Measurements from ENCODE around the gene STRN4. TPM values are rescaled to one million over a fixed set of nuclear protein-coding genes. Genes with fewer than 3 reads are reported as not detected.
A peak's percentile ranks its signal among the peaks of the same experiment; 100 is the strongest.

STRN4 gene
- polyA plus RNA-seq, 12 donors, result 40.0 to 75.7 (median 44.8) TPM; not detected in 1

DNA sequence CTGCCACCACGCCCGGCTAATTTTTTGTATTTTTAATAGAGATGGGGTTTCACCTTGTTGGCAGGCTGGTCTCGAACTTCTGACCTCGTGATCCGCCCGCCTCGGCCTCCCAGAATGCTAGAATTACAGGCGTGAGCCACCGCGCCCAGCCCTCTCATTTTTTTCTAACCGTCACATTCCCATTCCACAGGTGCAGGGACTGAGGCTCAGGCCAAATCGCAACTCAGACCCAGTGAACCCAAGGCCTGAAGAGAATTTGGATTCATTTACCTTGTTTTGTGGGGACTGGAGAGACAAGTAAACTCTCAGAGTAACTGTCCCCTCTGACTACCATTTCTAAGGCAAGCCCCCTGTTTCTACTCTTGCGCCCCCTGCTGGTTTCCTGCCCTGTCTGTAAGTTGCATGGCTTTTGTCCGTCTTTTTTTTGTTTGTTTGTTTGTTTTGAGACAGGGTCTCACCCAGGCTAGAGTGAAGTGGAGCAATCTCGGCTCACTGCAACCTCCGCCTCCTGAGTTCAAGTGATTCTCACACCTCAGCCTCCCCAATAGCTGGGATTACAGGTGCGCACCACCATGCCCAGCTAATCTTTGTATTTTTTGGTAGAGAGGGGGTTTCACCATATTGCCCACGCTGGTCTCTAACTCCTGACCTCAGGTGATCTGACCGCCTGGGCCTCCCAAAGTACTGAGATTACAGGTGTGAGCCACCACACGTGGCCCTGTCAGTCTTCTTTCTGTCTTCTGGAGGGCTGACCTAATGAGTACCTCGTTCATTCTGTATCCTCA is 2.3 kb upstream of the STRN4 start:
- DNase-seq, result no peak

DNA sequence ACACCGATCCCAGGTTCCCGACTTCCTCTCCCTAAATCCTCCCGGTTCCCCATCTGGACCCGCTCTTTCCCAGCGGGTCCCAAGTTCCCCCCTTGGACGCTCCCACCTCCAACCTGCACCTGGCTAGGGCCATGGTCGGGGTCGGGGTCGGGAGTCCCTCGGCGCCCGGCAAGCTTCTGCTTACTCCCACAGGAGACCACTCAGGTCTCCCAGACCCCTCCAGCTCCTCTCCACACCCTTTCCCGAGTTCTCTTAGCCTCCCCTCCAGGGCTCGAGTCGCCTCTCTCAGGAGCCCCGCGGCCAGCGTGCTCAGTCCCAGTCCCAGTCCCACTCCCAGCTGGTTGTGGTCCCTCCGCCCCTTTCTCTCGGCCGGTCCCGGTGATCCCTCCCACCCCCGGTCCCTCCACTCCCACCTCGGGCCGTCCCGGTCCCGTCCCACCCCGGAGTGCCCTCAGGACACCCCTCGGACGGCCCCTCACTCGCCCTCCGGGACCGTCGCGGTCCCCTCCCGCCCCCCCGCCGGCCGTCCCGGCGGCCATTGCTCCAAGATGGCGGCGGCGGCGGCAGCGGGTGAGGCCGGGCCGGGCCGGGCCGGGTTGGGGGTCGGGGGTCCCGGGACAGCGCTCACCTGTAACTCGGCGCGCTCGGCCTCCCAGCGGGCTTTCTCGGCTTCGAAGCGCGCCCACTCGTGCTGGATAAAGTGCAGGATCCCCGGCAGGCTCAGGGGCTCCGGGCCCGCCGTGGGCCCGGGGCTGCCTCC is 549 bp downstream of the STRN4 start, which contains the start of gene FKRP:
TSS of gene FKRP (plus strand) at position 537 of the 760 bp plus-strand sequence. CDS start 9,394 bp downstream, outside the sequence.
- DNase-seq, result no peak

DNA sequence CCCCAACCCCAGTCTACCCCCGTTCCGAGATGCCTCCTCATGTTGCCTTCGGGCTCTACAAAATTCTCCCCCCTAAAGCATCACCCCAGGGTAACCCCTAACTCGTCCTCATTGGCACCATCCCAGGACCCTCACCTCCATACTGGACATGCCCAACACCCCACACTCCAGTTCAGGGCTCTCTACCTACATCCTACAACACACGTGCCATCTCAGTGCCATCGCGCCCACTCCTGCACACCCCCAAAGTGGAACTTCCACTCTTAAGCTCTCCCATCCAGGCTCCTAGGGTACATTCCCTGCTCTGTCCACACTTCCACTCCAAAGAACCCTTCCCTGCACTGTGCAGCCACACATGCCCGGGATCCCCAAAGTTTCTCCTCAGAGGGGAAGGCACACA is 1.2 kb downstream of the STRN4 start:
- no peak for DNase-seq

DNA sequence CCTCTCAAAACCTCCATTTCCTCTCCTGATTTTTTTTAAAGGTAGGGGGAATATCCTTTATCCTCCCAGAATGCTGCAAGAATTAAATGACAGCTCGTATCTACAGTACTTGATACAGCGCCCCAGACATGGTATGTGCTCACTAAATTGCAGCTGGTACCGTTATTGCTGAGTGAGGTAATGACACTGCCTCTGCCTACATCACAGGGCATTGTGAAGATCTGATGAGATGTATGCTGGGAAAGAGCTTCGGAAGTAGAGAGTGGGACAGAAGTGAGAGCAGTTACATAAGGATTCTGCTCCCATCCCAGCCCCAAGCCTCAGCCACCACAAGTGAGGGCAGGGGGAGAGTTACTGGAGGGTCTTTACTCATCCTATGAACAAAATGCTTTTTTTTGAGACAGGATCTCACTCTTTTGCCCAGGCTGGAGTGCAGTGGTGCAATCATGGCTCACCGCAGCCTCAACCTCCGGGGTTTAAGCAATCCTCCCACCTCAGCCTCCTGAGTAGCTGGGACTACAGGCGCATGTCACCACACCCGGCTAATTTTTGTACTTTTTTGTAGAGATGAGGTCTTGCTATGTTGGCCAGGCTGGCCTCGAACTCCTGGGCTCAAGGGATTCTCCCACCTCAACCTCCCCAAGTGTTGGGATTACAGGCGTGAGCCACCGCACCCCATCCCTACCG is 2.1 kb downstream of the STRN4 start:
- DNase-seq, result no peak

DNA sequence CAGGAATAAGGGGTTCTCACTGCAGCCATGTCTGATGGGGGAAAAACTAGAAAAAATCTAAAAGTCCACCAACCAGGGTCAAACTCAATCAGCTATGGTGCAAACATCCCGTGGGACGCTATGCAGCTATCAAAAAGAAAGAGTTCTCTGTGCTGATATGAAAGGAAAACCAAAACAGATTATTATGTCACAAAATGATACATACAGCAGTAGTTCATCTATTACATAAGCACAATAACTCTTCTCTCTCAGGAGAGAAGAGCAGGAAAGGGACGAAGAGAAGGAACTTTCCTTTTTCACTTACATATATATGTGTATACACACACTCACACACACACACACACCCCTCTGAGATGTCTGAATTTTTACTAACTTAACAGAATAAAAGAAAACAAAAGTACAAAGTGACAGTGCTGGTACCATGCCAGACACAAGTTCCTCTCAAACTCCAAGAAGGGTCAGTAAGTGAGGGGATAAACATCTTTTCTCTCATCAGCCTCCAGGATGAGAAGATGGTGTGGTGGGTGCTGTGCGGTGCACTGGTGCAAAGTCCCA is 3.2 kb downstream of the STRN4 start:
- DNase-seq, result no peak

DNA sequence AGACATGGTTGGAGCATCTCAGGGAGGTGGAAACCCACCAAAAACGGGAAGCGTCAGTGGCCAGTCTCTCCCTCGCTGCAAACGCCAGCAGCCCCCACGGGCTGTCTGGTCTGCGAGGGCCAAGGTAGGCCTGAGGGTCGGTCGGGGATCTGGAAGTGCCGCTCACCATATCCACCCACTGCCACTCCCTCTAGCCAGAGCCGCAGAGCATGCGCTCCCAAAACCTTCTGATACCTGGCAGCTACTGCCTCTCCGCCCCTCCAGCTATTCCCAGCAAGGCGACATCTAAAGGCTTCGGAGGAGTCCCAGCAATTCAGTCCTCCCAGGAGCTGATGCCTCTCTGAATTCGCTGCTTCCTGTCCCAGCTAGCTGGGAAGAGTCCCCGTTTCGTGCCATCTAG is 4.8 kb downstream of the STRN4 start:
- DNase-seq, result no peak

DNA sequence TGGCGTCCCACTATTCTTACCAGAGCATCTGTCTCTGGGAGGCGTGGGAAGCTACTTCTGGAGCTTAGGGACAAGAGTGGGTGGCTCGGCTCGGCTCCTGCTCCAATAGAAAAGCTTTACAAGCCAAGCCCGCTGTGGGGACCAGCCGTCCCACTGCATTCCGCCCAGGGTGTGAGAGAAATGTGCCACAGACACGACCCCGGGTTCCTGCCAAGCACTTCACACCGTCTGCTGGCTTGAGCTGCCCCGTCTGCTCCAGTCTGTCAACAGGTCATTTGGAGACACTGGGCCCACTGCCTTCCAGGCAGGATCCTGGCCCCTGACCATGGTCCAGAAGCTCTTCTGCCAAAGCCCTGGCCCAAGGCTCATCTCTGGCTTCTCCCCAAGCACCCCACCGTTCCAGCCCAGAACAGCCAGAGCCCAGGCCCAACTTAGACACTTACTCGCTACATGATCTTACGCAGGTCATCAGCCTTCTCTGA is 6.9 kb downstream of the STRN4 start:
- DNase-seq, result no peak

DNA sequence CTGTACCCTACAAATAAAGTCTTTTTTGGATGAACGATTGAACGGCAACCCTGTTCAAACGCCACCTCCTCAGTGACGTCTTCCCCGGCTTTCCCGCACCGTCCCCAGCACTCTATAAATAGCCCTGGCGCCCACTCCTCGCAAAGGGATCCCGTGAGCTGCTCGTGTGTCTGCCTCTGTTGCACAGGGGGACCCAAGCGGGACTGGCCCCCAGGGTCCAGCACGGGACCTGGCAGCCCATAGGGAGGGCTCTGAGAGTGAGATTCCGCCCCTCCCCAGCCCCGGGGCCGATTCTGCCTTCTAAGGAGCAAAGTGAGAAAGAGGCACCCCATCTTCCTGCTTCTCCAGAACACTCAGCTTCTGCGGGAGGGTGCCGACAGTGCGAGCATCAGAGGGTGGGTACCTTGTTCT is 8.5 kb downstream of the STRN4 start:
- no peak for DNase-seq

DNA sequence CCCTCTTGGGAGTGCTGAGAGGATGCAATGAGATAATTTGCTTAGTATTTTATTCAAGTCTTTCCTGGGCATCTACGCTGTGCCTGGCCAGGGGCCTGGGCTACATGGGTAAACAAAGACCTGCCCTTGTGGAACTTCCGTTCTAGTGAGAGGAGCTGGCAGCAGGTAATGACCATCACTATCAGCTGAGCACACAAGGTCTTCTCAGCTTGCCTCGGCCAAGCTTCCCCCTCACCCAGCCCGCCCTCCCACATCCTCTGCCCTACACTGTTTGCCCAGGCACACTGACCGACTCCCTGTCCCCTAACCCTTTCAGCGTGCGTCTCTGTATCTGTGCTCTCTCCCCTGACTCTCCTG is 9.0 kb downstream of the STRN4 start:
- no peak for DNase-seq

DNA sequence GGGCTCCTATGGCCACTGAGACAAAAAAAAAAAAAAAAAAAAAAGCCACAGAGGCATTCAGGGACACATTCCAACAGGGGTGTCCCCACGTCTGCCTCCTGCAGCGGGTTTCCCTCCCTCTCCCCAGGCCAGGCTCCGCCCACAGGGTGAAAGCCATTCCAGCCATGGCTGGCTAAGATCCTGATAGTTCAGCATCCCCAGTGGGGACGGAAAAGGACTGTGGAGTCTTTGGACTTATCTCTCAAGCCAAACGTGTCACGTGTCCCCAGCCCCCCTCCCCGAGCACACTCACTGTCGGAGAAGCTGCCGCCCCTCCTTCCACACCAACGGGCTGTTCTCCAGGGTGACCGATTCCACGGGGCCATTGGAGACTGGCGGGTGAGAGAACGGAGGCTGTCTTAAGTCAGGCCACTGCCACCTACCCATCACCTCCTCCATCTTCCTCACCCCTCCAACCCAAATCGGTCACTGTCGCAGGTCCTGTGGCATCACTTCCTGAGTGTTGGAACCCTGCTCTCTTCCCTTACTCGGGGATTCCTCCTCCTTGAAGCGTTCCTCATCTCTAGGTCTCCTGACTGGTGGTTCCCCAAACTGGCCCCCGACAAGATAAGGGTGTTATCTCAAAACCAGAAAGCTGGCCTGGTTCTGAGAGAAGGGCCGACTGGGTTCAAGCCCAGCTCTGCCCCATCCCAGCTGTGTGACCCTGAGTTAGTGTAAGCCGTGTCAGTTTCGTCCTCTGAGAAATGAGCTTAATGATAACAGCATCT is 9.5 kb downstream of the STRN4 start:
- DNase-seq, result no peak

DNA sequence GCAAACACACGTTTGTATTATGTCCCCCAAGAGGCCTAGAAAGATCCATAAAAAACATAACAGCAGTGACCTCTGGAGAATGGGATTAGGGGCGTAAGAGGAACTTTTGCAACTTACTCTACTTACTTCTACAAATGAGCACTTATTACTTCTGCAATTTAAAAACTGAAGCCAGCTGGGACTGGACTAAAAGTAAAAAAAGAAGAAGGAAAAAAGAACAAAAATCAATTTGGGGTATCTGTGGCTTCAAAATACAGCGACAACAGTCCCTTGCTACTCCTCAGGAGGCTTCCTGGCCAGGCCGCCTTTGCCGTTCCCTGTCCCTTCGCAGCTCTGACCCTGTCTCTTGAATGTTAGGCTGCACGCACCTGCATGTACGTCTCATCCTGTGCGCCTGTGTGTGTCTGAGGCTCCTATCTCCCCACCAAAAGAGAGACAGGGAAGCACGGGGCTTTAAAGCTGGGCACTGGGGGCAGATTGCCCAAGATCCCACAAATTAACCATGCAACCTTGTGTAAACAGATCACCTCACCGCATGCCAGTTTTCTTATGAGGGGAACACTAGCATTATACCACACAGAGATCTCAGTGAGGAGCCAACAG is 12.5 kb downstream of the STRN4 start:
- no peak for DNase-seq

DNA sequence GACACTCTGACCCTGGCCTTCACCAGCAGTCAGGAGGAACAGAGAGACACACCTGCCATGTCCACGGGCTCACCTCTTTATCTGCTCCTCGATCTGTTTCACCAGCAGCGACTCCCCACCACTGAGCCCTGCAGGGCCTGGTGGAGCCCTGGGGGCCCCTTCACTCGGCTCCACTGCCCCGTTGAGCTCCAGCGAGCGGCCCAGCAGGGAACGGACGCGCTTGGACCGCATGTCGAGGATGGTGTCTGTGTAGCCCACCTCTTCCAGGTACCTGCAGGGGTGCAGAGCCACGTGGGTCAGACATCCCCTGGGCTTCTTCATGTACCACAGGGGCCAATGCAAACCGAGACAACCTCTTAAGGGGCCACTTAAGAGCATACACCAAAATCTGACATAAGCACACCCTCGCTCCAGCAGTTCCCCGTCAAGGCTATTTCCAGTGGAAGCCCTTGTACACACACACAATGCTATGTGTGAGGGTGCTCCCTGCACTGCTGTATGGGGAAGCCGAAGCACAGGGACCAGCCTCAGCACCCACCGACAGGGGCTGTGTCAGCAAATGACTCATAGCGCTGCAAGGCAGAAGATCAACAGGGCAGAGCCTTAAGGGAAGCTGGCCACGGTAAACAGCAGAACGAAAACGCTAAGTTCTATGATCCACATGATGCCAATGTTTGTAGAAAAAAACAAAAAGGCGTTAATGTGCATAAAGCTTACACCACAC is 13.1 kb downstream of the STRN4 start:
- no peak for DNase-seq

DNA sequence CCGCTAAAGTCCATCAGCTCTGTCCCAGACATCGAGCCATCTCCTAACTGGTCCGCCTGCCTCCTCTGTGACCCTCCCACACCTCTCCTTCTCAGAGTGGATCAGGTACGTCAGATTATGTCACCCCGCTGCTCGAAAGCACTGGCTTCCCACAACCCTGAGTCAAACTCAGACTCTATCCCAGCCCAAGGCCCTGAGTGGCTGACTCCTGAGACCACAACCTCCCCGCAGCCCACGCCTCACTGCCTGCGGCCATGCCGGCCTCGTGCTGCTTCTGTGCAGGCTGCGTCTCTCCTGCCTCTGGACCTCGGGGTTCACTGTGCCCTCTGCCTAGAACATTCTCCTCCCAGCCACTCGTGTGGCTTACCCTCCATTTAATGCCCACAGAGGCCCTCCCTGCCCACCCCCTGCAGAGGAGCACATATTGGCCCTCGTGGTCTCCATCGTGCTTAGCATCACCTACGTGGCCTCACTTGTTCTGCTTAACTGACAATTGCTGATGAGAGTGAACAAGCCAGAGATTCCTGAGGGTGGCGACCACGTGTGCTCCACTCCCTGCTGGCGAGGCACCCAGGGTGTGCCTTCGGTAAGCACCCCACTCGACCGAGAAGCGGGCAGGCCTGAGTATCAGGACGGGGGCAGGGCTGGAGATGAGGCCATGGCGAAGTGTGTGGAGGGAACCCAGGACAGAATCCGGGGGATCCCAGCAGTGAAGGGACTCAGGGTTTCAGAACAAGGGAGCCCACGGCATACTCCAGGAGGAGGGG is 13.9 kb downstream of the STRN4 start:
- DNase-seq, result no peak

DNA sequence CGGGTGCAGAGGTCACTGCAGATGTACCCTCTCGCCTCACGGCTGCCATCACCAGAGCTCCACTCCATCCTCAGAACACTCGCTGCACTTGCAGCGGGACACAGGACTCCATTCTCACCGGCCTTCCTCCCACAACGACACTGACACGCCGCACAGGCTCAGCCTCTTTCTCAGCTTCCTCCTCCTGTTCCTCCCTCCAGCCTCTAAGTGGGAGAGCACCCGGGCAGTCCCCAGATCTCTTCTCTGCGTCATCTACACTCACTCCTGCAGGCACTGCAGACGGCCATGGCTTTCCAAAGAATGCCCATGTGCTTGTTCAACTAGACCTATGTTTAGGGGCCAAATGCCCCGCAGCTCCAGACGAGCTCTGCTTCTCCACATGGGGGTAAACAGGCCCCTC is 14.7 kb downstream of the STRN4 start:
- DNase-seq, result no peak

DNA sequence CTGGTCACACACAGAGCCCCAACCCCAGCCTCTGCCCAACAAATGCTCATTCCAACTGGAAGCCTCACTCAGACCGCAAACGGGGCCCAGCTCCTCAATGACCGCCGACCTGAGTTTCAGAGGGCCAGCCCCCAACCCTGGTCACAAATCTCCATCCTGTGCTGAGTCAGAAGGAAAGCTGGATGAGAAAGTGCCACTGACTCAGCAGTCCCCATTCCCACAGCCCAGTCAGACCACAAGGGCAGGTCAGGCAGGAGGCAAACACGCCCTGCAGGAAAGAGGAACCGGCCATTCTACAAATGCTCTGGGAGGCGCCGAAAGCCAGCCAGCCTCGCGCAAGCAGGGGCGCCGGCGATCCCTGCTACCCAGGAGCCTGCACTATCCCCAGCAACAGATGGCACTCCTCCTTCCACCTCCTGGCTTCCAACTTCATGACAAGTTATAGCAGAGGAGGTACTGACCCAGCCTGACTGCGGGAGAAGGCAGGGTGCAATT is 15.2 kb downstream of the STRN4 start:
- DNase-seq, result no peak

DNA sequence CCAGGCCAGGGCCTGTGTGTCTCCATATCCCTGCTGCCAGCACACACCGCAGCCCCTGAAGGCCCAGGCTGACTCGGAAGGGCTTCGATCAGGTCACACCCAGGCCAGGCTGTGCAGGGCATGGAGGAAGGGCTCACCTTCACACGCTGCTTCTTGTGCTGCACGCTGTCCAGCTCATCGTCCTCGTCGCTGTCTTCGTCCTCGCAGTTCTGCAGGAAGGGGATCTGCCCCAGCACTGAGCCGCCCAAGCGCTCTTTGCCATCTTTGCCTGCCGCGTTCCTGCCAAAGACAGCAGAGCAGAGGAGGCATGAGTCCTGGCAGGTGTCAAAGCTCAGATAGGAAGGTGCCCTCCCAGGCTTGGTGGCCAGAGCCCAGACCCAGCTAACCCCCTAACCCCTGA is 15.7 kb downstream of the STRN4 start:
- no peak for DNase-seq

DNA sequence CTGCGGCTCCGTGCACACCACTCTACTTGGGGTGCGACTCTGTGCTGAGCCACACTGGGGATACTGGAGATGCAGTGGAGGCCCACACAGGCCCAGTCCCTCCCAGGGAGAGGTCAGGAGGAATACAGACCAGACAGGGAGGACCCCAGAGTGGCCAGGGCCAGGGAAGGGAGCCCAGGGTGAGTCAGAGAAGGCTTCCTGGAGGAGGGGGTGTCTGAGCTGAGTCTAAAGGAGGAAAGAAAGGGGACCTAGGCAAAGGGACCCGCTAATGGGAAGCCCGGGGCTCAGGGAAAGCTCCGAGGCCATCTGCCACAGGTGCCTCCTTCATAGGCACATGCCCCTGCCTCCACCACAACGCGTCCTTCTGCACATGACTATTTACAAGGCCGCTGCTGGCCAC is 16.1 kb downstream of the STRN4 start:
- DNase-seq, result no peak

DNA sequence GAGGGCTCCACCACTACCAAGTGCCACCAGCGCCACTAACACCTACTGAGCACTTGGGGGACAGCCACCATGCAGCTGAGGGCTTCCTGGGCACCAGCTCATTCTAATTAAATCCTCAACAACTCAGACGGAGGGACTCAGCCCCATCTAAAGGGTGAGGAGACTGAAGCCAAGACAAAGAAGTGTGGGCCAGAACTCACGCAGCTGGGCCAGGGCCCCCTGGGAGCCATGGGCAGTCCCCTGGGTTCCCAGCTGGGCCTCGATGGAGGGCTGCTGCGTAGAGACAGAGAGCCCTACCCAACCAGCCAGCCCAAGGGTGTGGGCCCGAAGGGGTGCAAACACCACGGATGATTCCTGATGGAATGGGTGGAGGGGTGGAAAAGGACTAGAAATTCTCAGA is 16.6 kb downstream of the STRN4 start:
- no peak for DNase-seq

DNA sequence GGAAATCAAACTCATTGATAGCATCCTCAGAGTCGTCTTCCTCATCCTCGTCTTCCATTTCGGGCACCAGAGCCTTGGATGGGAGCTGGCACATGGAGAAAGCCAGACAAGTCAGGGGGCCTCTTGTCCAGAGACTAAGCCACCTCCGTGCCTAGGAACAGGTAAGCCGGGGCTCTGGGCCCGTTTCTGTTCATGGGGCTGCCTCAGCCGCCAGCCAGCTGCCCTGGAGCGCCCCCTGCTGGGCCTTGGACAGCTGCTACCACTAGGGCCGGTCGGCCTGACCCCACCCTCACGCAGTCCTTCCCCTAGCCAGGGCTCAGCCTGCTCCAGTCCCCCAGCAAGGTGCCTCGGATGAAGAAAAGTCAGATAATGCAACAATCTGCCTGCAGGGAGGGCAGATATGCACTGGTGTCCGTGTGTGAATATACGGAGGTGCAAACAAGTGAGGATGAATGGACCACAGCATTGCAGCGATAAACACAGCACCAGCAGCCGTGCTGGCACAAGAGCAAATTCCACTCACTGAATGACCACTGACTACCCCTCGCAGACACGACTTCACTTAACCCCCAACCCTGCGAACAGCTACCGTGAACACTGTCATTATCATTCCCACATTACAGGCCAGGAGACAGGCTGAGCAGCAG is 17.4 kb downstream of the STRN4 start:
- DNase-seq, result peak; percentile 66

Data from muscle of arm (tissue), 12 donors.